Measurements from ENCODE around the gene ASIP.
"Not testable (repeated sequence)": the region's sequence is repeated elsewhere in the genome, so short reads cannot be mapped to it uniquely, and the experiment has no call there.

The ASIP gene
- 0 reads per million in 2 donors for total RNA-seq

GRCh38 chr20:34240693-34241615, at the start of gene ASIP:
Gene ASIP, plus strand, starts transcription at chr20:34241423. Its CDS starts 18,952 bp downstream, at chr20:34260375.
- no peak for DNase-seq

- no peak for DNase-seq
These were observed 48.2 kb upstream of the ASIP start for GRCh38 chr20:34193051-34193450.

GRCh38 chr20:34199183-34199582, 42.0 kb upstream of the ASIP start:
- no peak for DNase-seq

GRCh38 chr20:34200023-34200422, 41.2 kb upstream of the ASIP start:
- no peak for DNase-seq

- no peak for DNase-seq
These were observed 39.7 kb upstream of the ASIP start for GRCh38 chr20:34201531-34201930.

- DNase-seq = not testable (repeated sequence)
These were observed 35.9 kb upstream of the ASIP start for GRCh38 chr20:34205172-34205880.

- no peak for DNase-seq
These were observed 32.1 kb upstream of the ASIP start for GRCh38 chr20:34209111-34209510.

- DNase-seq = no peak
These were observed 31.0 kb upstream of the ASIP start for GRCh38 chr20:34210271-34210670.

- no peak for DNase-seq
These were observed 29.6 kb upstream of the ASIP start for GRCh38 chr20:34211591-34211990.

GRCh38 chr20:34213213-34213612, 28.0 kb upstream of the ASIP start:
- no peak for DNase-seq

GRCh38 chr20:34215711-34216381, 25.4 kb upstream of the ASIP start:
- DNase-seq = no peak

GRCh38 chr20:34216382-34216742, 24.9 kb upstream of the ASIP start:
- no peak for DNase-seq

GRCh38 chr20:34220561-34220960, 20.7 kb upstream of the ASIP start:
- DNase-seq = no peak

GRCh38 chr20:34222208-34222607, 19.0 kb upstream of the ASIP start:
- DNase-seq = no peak

GRCh38 chr20:34224251-34224650, 17.0 kb upstream of the ASIP start:
- not testable (repeated sequence) for DNase-seq

GRCh38 chr20:34231634-34232033, 9.6 kb upstream of the ASIP start:
- DNase-seq = no peak

- no peak for DNase-seq
These were observed 8.6 kb upstream of the ASIP start for GRCh38 chr20:34232494-34233087.

GRCh38 chr20:34233687-34234086, 7.5 kb upstream of the ASIP start:
- DNase-seq = no peak

GRCh38 chr20:34235875-34236274, 5.3 kb upstream of the ASIP start:
- no peak for DNase-seq

- no peak for DNase-seq
These were observed 3.3 kb upstream of the ASIP start for GRCh38 chr20:34237942-34238341.

GRCh38 chr20:34240121-34240520, 1.1 kb upstream of the ASIP start:
- no peak for DNase-seq

- not testable (repeated sequence) for DNase-seq
These were observed 792 bp downstream of the ASIP start for GRCh38 chr20:34242015-34242414.

- no peak for DNase-seq
These were observed 1.7 kb downstream of the ASIP start for GRCh38 chr20:34242879-34243278.
